ENCODE results near the gene PAX7.

The PAX7 gene

GRCh38 chr1:18645747-18646090, 15.1 kb downstream of the PAX7 start:
- TF ChIP-seq, protein P1, sequence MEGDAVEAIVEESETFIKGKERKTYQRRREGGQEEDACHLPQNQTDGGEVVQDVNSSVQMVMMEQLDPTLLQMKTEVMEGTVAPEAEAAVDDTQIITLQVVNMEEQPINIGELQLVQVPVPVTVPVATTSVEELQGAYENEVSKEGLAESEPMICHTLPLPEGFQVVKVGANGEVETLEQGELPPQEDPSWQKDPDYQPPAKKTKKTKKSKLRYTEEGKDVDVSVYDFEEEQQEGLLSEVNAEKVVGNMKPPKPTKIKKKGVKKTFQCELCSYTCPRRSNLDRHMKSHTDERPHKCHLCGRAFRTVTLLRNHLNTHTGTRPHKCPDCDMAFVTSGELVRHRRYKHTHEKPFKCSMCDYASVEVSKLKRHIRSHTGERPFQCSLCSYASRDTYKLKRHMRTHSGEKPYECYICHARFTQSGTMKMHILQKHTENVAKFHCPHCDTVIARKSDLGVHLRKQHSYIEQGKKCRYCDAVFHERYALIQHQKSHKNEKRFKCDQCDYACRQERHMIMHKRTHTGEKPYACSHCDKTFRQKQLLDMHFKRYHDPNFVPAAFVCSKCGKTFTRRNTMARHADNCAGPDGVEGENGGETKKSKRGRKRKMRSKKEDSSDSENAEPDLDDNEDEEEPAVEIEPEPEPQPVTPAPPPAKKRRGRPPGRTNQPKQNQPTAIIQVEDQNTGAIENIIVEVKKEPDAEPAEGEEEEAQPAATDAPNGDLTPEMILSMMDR (IDR thresholded peaks at IDR 0.05; ENCODE audit: low read depth, low read length), result no peak
- TF ChIP-seq MYC (IDR thresholded peaks at IDR 0.05; ENCODE audit: low read depth, low read length) (no peak), POLR2A (IDR thresholded peaks at IDR 0.05; ENCODE audit: extremely low read depth, insufficient read length) (no peak)
- TF ChIP-seq, protein P2, sequence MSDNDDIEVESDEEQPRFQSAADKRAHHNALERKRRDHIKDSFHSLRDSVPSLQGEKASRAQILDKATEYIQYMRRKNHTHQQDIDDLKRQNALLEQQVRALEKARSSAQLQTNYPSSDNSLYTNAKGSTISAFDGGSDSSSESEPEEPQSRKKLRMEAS (IDR thresholded peaks at IDR 0.05; ENCODE audit: low read depth, low read length), result no peak
- no peak overlapping the region for H3K4me3 ChIP-seq (ENCODE audit: low read depth, low read length)
- DNase-seq (ENCODE audit: low read depth), result no peak

DNA sequence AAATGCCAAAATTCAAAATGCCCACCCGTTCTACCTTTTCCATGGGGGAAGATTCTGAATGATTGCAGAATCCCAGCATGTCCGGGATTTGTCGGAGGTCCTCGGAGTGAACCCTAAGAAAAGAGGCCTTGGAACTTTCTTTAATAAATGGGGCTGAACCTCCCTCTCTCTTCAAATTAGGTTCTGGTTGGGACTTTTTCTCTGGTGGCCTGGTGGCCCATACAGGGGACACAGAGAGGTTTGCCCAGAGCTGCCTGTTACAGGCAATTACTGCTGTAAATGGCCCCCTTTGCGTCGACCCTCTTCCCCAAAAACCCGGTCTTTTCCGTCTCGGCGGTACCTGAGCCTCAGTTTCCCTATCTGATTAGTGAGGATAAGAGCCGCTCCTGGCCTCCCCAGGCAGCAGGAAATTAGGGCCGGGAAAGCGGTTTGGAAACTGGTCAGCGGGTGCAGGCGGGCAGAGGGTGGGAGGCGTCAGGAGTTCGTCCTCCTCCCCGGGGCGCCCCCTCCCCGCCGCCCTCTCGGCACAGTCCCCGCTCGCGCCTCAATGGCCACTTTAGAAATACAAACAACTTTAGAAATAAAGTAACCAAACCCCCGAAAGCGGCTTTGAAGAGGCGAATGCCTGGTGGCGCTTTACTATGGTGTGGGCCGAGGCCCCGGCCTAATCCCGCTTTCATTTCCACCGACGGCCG, 15.6 kb downstream of the PAX7 start:
- DNase-seq (ENCODE audit: low read depth), result no peak
- H3K4me3 ChIP-seq (ENCODE audit: low read depth, low read length), result no peak overlapping the region
- TF ChIP-seq POLR2A (IDR thresholded peaks at IDR 0.05; ENCODE audit: extremely low read depth, insufficient read length) (no peak), MYC (IDR thresholded peaks at IDR 0.05; ENCODE audit: low read depth, low read length) (no peak)
- TF ChIP-seq, protein P2 (IDR thresholded peaks at IDR 0.05; ENCODE audit: low read depth, low read length), result no peak
- TF ChIP-seq, protein P1 (IDR thresholded peaks at IDR 0.05; ENCODE audit: low read depth, low read length), result no peak

GRCh38 chr1:18646786-18647410, 16.3 kb downstream of the PAX7 start:
- TF ChIP-seq, protein P1 (IDR thresholded peaks at IDR 0.05; ENCODE audit: low read depth, low read length), result no peak
- TF ChIP-seq POLR2A (IDR thresholded peaks at IDR 0.05; ENCODE audit: extremely low read depth, insufficient read length) (no peak), MYC (IDR thresholded peaks at IDR 0.05; ENCODE audit: low read depth, low read length) (no peak)
- TF ChIP-seq, protein P2 (IDR thresholded peaks at IDR 0.05; ENCODE audit: low read depth, low read length), result no peak
- no peak for DNase-seq (ENCODE audit: low read depth)
- no peak overlapping the region for H3K4me3 ChIP-seq (ENCODE audit: low read depth, low read length)

- no peak overlapping the region for H3K4me3 ChIP-seq (ENCODE audit: low read depth, low read length)
- no peak for DNase-seq (ENCODE audit: low read depth)
- TF ChIP-seq, protein P2 (IDR thresholded peaks at IDR 0.05; ENCODE audit: low read depth, low read length), result no peak
- TF ChIP-seq, protein P1 (IDR thresholded peaks at IDR 0.05; ENCODE audit: low read depth, low read length), result no peak
- TF ChIP-seq POLR2A (IDR thresholded peaks at IDR 0.05; ENCODE audit: extremely low read depth, insufficient read length), result no peak
- TF ChIP-seq MYC (IDR thresholded peaks at IDR 0.05; ENCODE audit: low read depth, low read length), result no peak
Measured at GRCh38 chr1:18647681-18648214, 17.1 kb downstream of the PAX7 start.

GRCh38 chr1:18649693-18650370, 19.2 kb downstream of the PAX7 start:
- no peak overlapping the region for H3K4me3 ChIP-seq (ENCODE audit: low read depth, low read length)
- no peak for DNase-seq (ENCODE audit: low read depth)
- TF ChIP-seq, protein P2 (IDR thresholded peaks at IDR 0.05; ENCODE audit: low read depth, low read length), result no peak
- no peak for TF ChIP-seq POLR2A (IDR thresholded peaks at IDR 0.05; ENCODE audit: extremely low read depth, insufficient read length)
- TF ChIP-seq MYC (IDR thresholded peaks at IDR 0.05; ENCODE audit: low read depth, low read length), result no peak
- TF ChIP-seq, protein P1 (IDR thresholded peaks at IDR 0.05; ENCODE audit: low read depth, low read length), result no peak
